ENCODE measurements around the gene CALM1.

GRCh38 chr14:90419200-90419599, 22.4 kb downstream of the CALM1 start:
- TF ChIP-seq EZH2 (IDR thresholded peaks at IDR 0.05): no peak
- TF ChIP-seq POLR2AphosphoS5 (IDR thresholded peaks at IDR 0.05; ENCODE audit: borderline replicate concordance, low read depth, low read length): no peak
- TF ChIP-seq FOXP2 (optimal IDR thresholded peaks at IDR 0.05; ENCODE audit: control extremely low read depth, extremely low read length, insufficient read depth): no peak
